GM21515 (cell line): Measurements from ENCODE around the gene SIRPB1.
"Not testable (repeated sequence)": the region's sequence is repeated elsewhere in the genome, so short reads cannot be mapped to it uniquely, and the experiment has no call there.

Source experiments
- ATAC-seq: cut with Tn5 transposase; IDR thresholded peaks from one replicate; pipeline ENCODE4 v1.9.1; 2021; ENCODE audit not compliant: unreplicated experiment

SIRPB1 gene

DNA sequence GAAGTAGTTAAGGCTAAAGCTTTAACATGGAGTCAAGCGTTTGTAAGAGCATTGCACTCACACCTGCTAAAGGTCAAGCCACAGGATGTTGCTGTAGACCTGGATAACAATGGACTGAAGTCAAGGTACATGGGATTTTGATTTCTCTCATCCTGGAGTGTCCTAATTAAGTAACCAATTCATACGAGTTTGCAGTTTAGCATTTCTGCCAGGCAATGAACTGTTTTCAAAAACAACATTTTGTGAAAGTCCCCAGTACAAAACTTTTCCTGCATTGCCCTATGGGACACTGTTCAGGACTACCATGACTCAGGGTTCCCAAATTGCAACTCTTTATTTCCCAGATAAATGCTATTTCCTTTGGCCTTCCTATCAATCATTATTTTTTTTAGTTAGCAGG is 17.4 kb upstream of the SIRPB1 start:
- ATAC-seq, result no peak

DNA sequence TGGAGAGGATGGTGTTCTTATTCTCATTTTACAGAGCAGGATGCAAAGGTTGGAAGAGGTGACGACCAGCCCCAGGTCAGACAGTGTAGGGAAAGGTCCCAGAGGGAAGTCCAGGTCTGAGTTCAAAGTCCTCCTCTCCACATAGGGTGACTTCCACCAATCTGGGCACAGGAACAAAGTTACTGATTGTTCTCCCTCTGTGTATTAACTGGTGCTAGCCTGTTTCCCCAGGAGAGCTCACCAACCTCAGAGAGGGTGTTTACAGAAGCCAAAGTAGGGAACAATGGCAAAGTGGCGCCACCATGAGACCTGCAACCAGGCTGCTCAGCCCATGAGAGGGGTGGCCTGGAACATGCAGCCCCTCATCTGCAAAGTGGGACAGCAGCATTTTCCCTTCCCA is 16.8 kb upstream of the SIRPB1 start:
- ATAC-seq, result no peak

DNA sequence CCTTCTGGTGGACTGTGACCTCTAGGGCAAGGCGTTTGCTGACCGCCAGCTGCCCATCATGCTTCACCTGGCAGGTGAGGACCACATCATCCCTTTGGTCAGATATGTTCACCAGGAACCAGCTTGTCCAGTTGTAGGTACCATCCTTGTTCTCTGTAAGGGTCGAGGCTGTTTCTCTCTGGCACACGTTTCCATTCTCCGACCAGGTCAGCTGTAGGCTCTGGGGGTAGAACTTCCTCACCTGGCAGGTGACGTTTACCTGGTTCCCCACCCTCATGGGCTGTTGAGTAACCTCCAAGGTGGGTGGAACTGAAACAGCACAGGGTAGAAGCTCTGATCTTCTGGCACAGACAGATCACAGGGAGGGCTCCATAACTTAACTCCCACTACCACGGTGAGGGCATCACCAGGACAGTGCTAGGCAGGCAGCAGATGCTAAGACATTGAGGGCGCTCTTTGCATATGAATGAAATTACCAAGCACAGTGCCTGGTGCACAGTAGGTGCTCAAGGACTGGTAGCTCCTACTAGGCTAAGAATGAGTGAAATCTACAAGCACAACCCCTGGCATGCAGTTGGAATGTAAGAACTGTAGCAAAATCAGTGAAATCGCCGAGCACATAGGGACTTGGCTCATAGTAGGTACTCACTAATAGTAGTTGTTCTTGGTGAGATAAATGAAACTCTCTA is 15.6 kb upstream of the SIRPB1 start:
- ATAC-seq, result no peak

DNA sequence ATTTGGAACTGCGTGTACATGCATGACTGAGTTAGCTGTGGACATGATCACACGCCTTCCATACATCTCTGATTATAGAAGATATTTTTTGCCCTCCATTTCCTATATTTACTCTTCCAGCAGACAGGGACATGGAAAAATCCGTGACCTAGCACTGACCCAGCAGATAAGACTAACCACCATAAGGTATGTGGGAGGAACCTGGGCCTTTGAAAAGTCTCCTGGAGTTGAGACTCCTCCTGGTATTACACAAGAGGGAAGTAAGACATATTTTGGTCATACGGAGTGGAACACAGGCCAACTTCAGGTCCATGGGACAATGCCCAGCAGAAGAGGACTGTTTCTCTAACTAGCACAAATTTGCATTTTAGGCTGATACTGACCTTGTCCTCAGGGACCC is 13.7 kb upstream of the SIRPB1 start:
- ATAC-seq, result no peak

DNA sequence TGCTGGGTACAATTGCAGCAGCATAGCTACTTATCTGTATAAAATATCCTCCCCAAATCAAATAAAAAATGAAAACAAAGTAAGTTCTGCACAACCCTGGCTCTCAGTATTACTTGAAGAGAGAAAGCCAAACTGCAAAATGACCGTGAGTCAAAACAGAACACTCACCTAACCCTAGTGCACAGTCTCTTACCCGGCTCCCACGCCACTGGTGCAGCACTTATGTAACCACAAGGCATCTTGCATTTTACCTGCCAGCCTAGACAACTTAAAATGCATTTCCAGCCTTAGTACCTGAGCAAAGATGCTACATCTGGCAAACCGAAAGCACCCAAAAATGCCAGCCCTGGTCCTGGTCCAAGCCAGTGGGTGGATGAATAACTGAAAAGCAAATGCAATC is 12.4 kb upstream of the SIRPB1 start:
- ATAC-seq, result no peak

DNA sequence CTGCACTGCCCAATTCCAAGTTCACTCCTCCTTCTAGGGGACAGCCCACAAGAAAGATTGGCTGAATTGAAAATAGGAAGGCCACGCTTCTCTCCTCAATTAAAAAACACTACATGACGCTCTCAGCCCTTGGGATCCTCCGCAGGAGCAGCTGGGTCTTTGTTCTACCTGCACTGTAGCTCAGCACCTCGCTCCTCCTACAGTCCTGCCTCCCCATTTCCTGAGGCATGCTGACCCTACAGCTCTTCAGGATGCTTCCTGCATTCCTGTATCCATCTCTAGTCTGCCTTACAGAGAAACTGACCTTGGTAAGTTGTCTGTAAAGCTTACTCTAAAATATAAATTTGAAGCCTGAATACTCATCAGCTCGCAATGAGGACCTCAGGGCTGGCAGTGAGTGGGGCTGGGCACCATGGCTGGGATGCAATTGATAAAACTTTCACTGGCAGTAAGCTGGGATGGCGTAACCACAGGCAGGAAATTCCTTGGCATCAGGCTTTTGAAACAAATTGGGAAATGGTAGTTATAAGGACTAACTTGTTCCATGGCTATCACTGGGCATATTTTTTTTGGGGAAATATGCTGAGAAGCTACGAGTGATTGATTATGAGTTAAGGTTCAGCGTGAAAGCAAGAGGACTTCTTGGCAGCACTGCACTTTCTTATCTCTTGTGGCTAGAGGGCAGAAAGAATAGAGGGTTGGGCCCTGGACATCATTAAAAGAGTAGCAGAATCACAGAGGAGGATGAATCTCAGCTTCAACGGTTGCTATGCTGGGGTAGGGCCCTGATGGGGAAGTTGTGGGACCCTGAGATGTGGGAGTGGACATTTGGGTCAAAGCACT is 11.7 kb upstream of the SIRPB1 start:
- ATAC-seq, result no peak

DNA sequence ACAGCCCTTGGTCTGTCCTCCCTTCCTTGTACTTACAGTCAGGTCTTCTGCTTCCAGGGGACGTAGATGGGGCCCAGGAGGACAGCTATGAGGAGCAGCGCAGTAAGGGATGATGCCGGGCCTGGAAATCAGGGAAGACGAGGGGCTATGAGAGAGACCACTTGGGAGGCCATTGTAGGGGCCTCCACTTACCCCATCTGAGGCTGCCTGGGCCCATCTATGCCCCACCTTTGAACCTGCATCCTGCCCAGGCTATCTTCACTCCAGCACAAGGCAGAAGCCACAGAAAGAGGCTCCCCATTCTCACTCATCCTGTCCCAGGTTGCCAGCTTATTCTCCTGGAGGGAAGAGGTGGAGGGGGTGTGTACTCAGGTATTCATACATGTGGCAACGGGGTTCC is 10.4 kb upstream of the SIRPB1 start:
- no peak for ATAC-seq

DNA sequence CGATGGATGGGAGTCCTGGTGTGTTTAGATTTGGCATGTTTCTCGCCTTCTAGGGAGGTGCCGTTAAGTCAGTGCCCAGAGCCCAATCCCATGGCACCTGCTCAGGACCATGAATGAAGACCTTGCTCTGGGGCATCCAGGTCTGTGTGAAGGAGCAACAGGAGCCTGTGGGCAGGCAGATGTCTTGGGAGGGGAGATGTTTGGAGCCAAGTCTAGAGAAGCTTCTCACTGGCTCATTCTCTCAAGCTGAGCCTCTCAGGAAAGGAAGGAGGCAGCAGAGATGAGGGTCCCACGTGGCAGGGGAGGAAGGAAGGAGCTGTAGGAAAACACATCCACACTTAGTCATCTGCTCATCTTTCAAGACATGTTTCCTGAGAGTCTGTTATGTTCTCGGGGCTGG is 9.5 kb upstream of the SIRPB1 start:
- no peak for ATAC-seq

DNA sequence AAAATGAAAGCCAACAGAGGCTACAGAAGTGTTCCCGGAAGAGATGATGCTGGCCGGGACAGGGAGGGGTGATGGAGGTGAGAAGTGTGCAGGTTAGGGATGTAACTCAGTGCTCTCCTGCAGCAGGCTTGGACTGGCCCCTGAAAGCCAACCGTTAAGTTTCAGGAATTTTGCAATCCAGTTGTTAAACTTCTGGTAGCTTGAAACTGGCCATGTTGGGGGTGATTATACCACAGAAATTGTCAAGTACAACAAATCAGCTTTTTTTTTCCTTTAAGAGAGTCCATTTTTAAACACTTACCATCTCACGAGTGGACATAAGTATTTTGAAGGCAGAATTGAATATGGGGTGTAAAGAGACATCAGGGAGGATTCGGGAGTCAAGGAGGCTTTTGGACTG is 8.8 kb upstream of the SIRPB1 start:
- ATAC-seq, result no peak

DNA sequence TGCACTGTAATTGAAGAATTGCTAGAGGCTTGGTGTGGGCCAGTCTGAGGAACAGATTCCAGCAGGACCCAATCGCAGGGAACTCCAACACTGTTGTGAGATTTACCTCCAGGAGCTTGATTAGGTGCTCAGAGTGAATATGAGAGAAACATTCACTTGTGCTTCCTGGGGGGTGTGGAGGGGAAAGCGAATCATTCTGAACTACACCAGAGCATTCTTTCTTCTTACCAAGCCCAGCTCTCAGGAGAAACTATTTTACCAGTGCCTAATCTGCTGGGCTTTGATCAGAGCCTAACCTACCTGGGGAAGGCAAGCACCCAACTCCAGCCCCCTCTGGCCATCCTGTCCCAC is 7.4 kb upstream of the SIRPB1 start:
- ATAC-seq, result no peak

DNA sequence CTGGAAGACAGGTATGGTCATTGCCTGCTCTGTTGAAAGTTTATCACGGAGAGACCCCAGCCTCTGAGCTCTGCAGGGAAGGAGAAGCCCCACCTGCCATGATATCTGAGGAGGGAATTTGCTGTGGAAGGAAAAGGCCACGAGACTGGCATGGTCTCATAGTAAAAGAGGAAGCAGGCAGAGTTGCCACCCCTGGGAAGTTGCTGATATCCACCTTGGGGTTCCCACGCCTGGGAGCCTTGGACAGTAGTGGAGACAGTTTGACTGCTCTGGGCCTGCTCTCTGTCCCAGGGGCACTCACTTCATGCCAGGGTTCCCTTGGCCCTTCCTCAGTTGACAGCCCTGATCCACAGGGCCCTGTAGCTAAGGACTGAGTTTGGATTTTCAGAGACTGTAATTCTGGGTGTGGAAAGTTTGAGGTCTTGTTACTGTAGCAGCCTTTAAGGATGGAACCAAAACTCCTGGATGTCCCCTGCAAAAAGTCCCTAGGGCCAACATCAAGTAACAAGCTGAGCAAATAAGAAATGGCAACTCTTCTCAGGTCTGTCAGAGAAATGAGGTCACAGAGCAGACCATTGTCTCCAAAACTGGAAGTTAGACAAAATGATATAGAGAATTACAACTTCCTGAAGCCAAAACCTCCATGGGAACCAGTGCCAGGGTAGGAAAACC is 6.9 kb upstream of the SIRPB1 start:
- ATAC-seq, result no peak

DNA sequence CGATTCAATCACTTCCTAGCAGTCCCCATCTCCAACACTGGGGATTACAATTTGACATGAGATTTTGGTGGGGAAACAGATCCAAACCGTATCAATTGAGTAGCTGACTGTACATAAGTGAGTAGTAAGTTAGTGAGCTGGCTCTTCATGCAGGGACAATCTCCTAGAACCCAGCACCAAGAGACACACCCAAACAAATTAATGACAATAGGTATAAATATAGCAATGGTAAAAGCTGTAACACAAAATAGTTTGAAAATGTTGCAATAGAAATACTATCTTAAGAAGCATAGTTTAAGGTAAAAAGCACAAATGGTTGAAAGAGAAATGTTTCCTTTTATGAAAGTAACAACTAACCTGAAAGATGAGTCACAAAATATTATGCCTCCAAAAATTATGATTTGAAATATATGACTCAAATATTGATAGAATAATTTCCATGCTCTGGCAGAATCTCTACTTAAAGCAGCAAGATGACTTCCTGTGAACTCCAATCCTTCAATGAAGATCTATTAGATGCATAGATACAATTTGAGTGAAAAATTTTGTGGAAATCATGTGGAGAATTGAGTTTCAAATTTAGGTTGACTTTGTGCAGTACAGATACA is 5.4 kb upstream of the SIRPB1 start:
- no peak for ATAC-seq

DNA sequence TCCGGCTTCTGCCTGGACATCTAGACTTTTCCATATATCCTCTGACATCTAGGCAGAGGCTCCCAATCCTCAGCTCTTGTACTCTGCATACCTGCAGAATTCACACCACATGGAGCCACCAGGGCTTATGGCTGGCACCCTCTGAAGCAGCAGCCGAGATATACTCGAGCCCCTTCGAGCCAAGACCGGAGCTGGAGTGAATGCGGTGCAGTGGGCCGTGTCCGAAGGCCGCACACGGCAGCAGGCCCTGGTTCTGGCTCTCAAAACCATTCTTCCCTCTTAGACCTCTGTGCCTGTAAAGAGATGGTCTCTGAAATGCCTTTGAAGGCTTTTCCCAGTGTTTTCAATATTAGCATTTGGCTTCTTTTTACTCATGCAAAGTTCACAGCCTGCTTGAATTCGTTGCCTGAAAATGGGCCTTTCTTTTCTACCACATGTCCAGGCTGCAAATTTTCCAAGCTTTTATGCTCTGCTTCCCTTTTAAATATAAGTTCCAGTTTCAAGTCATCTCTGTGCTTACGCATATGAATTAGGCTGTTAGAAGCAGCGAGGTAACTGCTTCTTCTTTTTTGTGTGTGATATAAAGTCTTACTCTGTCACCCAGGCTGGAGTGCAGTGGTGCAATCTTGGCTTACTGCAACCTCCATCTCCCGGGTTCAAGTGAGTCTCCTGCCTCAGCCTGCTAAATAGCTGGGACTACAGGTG is 3.8 kb upstream of the SIRPB1 start:
- no peak for ATAC-seq

DNA sequence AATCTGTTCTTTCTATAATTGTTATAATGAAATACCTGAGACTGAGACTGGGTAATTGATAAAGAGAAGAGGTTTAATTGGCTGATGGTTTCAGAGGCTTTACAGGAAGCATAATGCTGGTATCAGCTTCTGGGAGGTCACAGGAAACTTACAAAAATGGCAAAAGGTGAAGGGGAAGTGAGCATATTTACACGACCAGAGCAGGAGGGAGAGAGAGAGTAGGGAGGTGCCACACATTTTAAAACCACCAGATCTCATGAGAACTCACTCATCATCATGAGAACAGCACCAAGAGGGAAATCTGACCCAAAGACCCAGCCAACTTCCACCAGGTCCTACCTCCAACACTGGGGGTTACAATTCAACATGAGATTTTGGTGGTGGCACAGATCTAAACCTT is 2.6 kb upstream of the SIRPB1 start:
- no peak for ATAC-seq

DNA sequence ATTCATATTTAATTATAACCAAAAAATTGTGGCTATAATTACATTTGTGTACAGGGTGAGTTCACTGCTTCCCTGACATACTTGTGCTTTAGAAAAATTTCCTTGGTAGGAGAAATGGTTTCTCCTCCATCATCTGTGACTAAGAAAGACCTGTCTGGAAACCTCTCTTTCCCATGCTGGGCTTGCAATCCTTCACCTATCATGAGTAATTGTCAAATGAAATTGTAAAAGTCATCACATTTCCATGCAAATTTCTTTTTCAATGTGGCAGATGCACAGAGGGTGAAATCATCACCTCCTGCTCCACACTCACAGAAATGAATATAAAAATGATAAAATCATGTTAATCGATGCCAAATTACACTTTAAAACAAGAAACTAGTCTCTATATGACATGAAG is 1.5 kb upstream of the SIRPB1 start:
- no peak for ATAC-seq

DNA sequence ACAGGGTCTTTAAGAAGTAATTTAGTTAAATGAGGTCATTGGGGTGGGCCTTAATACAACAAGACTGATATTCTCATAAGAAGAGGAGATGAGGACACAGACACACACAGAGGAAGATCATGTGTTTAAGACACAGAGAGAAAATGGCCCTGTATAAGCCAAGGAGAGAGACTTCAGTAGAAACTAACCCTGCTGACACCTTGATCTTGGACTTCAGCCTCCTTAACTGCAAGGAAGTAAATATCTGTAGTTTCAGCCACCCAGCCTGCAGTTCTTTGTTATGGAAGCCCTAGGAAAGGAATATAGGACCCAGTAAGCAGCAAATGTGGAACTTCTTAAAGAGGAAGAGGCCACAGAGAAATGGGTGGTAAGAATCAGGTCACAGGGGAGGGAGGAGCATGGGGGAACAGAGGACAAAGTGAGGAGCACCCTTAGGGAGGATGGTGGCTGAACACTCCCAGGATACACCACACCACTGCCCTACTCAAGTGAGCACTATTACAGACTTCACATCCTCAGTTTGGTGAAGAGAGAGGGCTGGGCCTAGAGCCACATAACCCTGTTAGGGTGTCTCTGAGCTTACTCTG is 762 bp downstream of the SIRPB1 start:
- no peak for ATAC-seq

DNA sequence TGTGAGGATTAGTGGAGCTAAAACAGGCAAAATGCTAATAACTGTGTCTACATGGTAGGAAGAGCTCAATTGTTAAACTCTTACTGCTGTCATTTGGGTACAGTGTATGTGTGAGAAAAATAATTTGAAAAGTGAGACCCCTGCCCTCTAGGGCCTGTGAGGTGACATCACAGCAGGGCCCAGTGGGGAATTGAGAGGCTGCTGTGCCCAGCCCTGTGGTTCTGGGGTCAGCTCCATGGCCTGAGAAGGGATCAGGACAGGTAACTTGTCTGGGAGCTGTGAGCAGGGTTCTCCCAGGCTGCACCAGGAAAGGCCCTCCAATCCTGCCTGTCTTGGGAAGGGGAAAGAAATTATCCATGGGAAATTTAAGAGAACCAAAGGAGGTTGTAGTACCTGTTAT is 1.3 kb downstream of the SIRPB1 start:
- no peak for ATAC-seq

DNA sequence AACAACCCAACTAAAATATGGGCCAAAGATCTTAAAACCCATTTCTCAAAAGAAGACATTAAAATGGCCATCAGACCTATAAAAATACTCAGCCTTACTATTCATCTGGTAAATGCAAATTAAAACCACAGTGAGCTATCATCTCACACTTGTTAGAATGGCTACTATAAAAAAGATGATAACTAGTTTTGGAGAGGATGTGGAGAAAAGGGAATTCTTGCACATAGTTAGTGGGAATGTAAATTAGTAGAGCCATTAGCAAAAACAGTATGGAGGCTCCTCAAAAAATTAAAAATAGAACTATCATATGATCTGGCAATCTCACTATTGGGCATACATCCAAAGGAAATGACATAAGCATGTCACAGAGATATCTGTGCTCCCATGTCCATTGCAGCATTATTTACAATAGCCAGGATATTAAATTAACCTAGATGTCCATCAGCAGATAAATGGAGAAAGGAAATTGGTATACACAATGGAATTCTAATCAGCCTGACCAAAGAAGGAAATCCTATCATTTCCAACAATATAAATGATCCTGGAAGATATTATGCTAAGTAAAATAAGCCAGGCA is 2.9 kb downstream of the SIRPB1 start:
- ATAC-seq, result no peak

DNA sequence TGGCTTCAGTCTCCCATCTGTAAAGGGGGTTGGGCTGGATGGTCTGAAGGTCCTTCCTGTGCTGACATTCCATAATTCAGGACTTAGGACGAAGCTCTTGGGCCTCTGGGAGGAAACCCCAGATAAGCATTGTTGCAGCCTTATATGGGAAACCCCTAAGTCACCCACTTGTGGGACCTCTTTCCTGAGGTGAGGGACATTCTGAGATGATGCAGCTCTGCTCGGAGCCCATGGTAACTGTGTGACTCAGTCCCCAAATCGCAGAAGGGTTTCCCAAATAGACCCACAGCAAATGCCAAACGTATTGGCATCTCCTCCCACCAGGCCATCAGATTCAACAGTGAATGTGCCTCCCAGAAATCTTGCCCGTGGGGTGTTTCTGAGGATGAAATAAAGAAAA is 9.4 kb downstream of the SIRPB1 start:
- not testable (repeated sequence) for ATAC-seq

DNA sequence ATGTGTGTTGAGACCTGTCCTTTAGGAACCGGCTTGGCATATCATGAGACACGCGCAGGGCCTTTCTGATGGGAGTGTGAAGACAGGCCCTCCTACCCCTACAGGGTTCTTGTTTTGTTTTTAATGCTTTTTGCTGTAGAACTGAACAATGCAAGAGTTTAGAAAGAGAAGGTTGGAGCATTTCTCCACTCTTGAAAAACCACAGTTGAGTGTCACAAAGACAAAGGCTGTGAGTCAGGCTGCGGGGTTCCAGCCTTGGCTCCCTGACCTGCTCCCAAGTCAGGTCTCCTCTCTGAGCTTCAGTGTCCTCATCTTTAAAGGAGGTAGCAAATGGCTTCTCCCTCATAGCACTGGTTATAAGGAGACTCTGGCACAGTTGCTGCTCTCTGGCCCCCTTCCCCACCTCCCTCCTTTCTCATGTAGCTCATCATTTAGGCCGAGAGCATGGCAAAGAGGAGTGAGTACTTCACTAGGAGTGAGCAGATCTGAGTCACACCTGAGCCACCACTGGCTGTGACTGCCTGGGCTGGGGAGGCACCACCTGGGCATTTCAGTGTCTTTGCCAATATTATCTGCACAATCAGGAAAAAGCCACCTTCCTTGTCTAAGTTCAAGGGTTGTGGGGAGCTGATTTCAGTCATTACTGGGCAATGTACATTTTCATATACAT is 11.0 kb downstream of the SIRPB1 start:
- ATAC-seq, result not testable (repeated sequence)
